GM19324 (cell line): ENCODE measurements around the gene KRTAP3-2.

ENCODE experiments used
- ATAC-seq: cut with Tn5 transposase; IDR thresholded peaks from one replicate; pipeline ENCODE4 v1.9.1; 2021; ENCODE audit warnings: mild to moderate bottlenecking, moderate library complexity; ENCODE audit not compliant: unreplicated experiment, low FRiP score

The KRTAP3-2 gene

DNA sequence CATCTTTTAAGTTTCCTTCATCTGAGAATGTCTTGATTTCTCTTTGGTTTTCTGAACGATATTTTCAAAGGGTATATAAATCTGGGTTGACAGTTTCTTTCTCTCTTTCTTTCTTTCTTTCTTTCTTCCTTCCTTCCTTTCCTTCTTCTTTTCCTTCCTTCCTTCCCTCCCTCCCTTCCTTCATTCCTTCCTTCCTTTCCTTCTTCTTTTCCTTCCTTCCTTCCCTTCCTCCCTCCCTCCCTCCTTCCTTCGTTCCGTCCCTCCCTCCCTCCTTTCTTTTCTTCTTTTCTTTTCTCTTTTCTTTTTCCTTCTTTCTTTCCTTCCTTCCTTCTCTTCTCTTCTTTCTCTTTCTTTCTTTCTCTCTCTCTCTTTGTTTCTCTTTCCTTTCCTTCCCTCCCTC is 25.3 kb downstream of the KRTAP3-2 start:
- no peak for ATAC-seq

- no peak for ATAC-seq
Observed at GRCh38 chr17:40967582-40967981, 32.1 kb downstream of the KRTAP3-2 start.

- no peak for ATAC-seq
Observed at GRCh38 chr17:40966848-40967247, 32.9 kb downstream of the KRTAP3-2 start, which contains the start of gene KRT39. KRT39 (minus strand) TSS chr17:40966948; CDS start chr17:40966856, 92 bp downstream.

- ATAC-seq = no peak
Observed at GRCh38 chr17:40963838-40964237, 35.9 kb downstream of the KRTAP3-2 start.

DNA sequence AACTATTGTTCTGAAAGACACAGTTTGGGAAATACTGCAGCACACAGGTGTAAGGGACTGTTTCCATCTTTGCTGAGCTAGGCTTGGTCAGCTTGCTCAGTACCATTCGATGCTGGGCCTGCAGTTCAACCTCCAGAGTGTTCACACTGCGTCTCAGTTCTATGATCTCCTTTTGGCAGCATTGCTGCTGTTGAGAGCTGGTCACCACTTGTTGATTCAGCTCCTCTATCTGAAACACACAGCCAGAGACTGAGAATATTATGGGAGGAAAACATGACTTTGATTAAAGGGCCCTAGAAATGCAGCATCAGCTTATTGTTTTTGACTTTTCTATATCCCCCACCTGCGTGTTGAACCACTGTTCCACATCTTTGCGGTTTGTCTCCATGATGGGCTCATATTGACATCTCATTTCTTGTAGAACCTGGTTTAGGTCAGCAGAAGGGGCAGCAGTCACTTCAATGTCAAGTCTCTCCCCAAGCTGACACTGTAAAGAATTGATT is 37.6 kb downstream of the KRTAP3-2 start:
- ATAC-seq = no peak

GRCh38 chr17:40961591-40961990 is 38.1 kb downstream of the KRTAP3-2 start:
- ATAC-seq = no peak

DNA sequence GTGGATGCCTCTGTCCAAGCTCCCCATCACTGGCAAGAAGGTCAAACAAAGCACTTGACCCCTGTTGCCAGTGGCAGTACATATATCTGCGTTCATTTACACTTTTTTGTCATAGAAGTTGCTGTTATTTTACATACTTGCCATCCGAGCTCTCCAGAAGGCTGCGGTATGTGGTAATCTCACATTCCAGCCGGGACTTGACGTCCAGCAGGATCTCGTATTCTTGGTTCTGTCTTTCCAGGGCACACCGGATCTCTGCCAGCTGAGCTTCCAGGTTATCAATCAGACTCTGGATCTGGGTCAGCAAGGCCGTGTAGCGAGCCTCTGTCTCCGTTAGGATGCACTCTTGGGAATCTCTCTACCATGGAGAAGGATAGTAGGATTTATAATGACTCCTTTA is 39.6 kb downstream of the KRTAP3-2 start:
- ATAC-seq = no peak

DNA sequence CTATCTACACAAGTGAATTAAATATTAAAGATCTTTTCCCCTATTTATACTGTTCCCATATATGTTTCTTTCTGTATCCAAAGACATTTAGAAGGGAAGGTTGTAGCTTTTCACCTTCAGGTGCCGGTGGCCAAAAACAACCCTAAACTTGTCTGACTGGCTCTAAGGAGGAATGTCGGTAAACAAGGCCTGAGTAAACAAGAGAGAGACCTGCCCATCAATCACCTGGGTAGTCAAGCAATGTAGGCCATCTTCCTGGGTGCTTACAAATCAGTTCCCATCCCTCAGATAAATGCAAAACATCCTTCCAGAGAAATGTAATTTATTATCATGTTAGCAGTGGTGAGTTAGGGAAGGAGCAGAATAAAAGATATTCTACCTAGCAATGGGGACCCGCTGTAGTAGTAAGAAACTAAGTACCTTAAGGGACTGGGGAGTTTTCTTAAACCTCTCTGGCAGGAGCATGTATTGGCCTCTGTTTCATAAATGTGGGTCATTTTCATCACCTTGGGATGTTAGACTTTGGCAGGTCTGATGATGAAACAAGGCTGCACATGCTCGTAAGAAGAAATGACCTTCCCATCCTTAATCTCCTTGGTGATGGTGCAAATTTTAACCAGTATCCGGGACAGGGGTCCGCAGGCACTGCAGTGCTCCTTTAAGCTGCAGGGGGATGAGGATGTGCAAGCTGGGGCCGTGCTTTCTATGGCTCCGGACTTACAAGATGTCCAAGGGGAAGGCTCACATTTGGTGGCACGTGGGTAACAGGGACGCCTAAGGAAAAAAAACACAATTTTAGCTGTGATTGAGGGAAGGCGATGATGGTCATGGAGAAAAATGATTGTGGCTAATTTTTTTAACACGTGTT is 41.4 kb downstream of the KRTAP3-2 start:
- ATAC-seq = no peak

GRCh38 chr17:40956401-40957254 is 43.1 kb downstream of the KRTAP3-2 start:
- no peak for ATAC-seq

DNA sequence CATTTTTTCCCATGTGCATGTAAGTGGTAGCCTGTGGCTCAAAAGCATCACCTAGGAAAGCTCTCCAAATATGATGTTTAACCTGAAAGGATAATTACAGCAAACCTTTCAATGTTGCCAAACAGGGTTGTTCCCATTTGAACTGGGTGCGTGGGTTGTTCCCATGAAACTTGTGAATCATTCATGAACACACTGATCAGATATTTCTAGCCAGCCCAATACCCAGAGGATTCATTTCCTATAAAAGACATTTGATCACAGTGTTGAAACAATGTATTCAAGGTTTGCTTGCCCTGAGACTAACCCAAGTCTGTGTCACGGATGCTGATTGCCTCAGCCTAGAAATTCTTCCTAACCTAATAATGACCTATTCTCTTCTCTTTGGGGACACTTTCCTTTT is 45.8 kb downstream of the KRTAP3-2 start:
- no peak for ATAC-seq

GRCh38 chr17:40952661-40953060 is 47.0 kb downstream of the KRTAP3-2 start:
- no peak for ATAC-seq

DNA sequence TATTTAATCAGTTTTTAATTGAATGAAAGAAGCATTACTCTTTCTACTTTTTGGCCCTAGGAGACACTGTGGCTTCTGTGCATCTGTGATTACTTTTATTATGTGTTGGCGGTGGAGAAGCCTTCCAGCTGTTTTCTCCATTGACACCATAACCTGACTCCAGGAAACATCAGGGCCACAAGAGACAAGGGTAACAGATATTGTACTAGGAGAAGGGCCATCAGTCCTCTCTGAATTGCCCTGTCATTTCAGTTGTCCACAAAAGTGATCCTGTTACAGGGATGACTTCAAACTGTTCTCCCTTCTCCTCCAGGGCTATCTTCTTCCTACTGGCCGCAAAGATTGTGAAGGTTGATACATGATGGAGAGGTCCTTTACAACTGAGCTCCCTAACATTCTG is 47.6 kb downstream of the KRTAP3-2 start:
- no peak for ATAC-seq

DNA sequence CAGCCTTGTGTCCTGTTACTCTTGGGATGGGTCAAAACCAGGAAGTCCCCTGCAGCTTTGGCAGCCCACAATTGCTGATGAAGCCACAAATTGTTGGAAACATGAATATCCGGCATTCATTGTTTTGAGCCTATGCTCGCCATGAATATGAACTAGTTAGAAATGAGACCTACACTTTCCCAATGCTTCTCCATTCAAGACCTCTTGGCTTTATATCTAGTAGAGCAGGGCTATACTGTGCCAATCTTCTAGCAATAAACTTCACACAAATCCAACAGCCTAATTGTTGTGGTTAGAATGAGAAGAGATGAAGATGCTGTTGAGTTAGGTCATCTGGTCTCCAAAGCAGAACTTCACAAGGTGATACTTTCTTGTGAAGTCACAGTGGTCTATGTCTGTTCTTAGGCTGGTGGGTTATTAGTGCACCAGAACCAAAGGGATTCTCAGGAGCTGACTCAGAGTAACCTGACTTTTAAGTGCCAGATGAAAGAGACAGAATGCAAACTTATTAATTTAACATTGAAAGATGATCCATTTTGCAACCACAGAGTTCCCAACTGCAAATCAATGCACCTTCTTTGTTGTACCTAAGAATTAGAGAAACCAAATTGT is 48.6 kb downstream of the KRTAP3-2 start:
- no peak for ATAC-seq

DNA sequence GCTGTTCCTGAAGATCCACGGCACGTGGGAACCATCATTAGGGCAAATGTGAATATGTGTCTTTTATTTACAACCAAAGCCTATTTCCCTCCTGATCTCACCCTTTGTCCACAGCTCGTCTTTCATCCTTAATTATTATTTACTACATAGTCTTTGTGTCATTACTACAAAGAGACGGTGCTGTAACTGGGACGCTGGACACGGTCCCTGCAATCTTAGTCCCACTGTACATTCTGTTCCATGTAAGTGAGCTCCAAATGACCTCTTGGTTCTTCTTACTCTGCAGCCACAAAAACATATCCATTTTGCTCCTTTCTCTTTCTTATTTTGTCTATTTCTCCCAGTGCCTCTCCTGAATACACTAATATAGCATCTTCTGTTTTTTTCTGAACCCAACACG is 49.5 kb downstream of the KRTAP3-2 start:
- no peak for ATAC-seq

- ATAC-seq = no peak
Observed at GRCh38 chr17:40949418-40949817, 50.3 kb downstream of the KRTAP3-2 start.
